ENCODE data around the gene ACO2.

The ACO2 gene

DNA sequence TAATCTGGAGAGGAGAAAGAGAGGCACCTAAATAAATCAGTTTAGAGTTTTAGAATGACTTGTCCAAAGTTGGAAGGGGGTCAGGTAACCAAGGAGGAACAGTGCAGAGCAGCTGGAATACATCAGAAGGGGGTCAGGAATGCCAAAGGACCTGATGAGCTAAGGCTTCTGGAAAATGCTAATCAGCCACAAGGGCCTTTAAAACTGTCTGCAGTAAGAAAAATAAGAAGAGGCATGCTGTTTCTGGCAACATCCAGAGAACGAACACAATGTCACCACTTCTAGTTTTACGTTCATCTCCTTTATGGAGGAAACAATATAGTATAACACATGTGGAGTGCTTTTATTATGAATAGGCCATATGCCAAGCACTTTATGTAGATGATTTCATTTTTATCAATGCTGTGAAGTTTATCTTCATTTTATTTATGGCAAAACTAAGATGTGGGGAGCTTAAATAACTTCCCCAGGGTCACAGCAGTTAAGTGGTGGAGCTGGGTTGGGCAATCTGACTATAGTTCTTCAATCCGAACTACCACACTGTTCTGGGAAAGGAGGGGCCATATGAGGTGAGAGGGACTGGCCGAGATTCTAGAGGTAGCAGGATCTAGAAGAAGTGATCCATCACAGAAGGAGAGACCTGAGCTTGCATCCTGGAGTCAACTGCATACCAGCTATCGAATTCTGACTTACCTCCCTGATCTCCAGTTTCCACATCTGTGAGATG, 22.6 kb downstream of the ACO2 start:
- DNase-seq = no peak

DNA sequence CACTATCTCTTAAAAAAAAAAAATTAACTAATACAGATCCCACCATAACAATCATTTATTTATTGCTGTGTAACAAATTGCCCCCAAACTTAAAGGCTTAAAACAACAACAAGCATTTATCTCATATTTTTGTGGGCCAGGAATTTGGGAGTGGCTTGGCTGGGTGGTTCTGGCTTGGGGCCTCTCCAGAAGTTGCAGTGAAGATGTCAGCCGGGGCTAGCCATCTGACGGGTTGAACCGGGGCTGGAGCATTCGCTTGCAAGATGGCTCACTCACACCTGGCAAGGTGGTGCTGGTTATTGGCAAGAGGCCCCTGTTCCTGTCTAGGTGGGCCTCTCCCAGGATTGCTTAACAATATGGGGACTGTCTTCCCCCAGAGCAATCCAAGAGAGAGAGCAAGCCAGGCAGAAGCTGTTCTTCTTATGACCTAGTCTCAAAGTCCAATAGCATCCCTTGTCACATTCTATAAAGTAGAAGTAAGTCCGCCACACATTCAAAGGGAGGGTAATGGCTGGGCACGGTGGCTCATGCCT, 29.5 kb downstream of the ACO2 start:
- DNase-seq = no peak

DNA sequence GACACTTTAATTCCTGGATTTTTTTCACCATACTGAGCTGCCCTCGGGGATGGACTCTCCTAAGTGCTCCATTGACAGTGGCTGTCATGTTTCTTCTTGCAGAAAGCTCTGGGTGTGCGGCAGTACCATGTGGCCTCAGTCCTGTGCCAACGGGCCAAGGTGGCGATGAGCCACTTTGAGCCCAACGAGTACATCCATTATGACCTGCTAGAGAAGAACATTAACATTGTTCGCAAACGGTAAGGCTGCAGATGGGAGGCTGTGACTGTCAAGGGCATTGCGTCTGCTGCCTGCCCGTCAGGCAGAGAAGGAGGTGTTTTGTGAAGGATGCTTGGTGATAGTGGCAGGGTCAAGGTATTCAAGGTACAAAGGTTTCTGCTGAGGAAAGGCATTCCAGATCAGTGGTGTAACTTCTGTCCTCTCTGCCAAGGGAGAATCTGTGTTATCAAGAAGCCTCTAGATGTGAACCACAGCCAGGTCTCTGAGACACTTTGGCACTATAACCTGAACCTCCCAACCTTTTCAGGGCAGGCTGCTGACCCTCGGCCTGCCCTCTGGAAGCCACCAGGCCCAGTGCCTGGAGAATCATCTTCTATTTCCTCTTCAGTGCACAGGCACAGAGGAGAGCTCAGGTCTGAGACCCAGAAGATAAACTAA, 30.8 kb downstream of the ACO2 start:
- DNase-seq = no peak

DNA sequence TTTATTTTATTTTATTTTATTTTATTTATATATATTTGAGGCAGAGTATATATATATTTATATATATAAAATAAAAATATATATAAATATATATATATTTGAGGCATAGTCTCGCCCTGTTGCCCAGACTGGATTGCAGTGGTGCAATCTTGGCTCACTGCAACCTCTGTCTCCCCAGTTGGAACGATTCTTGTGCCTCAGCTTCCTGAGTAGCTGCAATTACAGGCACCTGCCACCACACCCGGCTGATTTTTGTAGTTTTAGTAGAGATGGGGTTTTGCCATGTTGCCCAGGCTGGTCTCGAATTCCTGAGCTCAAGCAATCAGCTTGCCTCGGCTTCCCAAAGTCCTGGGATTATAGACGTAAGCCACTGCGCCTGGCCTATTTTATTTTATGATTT, 31.4 kb downstream of the ACO2 start:
- DNase-seq = no peak

DNA sequence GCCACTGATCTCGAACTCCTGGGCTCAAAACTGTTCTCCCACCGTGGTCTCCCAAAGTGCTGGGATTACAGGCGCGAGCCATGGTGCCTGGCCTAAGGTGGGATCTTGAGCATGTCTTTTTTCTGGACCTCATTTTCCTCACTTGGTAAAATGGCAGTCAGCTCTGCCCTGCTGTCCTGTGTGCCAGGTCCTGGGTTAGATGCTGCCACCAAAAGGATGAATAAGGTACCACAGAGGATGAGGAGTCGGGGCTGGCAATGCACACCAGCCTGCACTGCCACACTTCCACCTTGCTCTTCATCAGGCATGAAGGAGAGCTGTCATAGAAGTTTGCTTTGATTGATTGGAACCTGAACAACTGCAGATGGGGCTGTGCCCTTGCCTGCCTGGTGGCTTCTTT, 32.3 kb downstream of the ACO2 start:
- DNase-seq = no peak

DNA sequence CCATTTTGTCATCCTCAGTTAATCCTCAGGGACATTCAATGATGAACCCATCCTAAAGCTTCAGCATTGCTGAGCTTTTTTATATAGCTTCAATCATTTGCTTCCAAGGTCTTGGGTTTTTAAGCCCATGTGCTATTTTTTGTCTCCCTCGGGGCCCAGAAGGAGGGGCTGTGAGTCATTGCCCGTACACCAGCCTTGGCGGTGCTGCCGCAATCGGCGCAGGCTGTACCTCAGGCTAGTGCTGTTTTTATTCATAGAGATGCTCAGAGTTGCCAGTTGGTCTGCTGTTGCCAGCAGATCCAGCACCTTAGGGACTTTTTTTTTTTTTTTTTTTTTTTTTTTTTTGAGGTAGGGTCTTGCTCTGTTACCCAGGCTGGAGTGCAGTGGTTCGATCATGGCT, 35.5 kb downstream of the ACO2 start:
- DNase-seq = no peak

DNA sequence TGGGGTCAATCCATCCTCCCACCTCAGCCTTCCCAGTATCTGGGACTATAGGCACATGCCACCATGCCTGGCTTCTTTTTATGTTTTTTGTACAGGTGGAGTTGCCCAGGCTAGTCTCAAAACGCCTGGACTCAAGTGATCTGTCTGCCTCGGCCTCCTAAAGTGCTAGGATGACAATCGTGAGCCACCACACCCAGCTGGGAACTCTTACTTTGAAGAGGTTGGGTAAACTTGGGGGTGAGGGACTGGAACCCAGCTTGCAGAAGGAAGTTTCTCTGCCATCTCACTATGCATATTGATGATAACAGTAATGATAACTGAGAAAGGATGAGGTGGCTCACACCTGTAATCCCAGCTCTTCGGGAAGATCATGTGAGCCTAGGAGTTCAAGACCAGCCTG, 35.9 kb downstream of the ACO2 start:
- no peak for DNase-seq

DNA sequence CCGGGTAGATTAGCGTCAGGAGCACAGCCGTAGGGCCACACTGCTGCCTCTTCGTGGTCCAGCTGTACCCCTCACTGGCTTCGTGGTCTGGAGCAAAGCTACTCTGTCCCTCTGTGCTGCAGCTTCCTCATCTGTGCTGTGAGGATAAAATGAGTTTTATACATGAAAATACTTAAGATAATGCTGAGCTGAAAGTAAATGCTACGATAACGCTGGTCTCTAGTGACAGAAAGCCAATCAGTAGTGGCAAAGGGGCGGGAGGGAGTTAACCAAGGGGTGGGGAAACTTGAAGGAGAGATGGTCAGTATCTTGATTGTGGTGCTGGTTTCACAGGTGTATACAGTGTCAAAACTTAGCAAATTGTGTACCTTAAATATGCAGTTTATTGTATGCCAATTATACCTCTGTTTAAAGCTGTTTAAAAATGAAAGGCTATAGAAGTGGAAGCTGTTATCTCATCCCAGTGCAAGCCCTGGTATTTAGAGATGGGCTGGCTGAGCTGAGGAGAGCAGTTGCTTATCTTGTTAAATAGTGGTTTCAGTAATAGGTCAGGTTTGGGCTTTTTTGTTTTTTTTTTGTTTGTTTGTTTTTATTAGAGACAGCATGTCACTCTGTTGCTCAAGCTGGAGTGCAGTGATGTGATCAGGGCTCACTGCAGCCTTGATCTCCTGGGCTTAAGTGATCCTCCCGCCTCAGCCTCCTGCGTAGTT, 36.7 kb downstream of the ACO2 start:
- DNase-seq = no peak

DNA sequence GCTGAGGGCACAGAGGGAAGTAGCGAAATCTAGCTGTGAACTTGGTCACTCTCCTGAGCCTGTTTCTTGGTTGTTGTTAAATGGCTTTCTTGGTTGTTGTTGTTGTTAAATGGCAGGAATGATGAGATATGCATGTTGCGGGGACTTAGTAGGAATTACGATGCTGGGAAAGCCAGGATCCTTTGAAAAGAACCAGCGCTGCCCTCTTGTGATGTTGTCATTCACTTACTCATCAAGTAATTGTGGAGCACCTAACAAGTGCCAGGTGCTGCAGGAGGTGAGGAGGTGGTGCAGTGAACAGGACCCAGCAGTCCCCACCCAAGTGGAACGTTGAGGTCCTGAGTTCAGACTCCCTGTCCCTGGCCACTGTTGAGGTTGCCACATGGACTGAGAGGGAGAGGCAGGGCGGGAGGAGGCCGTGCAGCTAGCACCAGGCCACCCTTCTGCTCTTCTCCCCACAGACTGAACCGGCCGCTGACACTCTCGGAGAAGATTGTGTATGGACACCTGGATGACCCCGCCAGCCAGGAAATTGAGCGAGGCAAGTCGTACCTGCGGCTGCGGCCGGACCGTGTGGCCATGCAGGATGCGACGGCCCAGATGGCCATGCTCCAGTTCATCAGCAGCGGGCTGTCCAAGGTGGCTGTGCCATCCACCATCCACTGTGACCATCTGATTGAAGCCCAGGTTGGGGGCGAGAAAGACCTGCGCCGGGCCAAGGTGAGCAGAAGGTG, 38.6 kb downstream of the ACO2 start:
- no peak for DNase-seq

DNA sequence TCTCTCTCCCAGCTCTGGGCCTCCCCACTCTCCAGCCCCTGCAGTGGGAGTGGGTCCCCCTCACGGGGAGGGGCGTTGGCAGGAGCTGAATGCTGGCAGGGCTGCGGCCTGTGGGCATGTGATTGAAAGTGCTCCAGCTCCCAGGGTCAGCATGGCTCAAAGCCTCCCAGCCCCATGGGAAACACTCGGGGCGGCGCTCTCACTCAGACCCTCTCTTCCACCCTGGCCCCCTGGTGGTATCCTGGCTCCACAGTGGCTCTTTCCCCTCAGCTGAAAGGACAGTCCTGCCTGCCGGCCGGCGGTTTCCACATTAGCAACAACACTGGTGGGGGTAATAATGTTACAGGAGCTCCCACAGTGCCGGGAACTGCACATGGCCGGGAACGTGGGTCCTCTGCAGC, 39.9 kb downstream of the ACO2 start:
- DNase-seq = no peak

DNA sequence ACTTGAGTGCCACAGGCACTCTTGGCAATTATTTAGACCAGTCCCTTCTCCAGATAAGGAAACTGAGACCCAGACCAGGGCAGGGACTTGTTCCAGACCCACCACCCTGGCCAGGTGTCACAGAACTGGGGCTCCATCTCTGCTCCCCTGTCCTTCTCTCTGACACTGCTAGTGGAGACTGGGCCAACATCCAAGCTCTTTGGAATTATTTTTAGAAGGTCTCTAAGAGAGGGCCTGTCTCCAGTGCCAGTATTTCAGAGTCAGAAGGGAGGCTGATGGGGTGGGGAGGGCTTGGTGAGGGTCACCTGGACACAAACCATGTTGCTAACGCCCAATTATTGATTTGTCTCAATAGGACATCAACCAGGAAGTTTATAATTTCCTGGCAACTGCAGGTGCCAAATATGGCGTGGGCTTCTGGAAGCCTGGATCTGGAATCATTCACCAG, 42.6 kb downstream of the ACO2 start:
- DNase-seq = peak; percentile 55

DNA sequence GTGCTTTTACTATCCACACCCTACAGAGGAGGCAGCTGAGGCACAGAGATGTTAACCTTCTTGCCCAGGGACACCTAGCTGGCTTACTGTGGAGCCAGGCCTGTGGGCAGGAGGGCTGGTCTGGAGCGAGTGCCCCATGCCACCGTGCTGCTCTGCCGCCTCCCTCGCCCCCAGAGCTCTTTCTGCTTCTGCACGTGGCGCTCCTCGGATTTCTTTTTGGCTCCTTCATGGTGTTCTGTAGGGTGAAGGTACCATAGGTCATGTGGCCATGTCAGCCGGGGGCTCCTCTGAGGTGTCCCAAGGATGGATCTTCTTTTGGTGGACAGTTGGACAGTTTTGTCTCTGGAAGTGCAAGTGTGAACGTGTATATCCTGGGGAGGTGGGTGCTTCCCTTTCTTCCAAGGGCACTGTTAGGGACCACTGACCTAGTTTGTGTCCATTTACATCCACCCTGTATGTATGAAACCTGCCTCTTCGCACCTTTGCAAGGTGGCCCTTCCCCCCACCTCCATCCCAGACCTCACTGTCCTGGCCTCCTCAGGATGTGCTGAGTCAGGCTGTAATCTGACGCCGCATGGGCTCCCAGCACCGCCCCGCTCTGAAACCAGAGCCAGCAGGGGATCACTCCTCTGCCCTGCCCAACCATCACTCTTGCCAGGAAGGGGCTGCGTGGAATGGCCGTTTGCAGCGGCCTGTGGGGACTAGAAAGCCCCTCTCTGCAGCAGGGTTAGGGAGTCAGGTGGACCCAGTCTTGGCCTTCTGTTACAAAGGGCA, 43.7 kb downstream of the ACO2 start:
- peak; percentile 76 for DNase-seq

DNA sequence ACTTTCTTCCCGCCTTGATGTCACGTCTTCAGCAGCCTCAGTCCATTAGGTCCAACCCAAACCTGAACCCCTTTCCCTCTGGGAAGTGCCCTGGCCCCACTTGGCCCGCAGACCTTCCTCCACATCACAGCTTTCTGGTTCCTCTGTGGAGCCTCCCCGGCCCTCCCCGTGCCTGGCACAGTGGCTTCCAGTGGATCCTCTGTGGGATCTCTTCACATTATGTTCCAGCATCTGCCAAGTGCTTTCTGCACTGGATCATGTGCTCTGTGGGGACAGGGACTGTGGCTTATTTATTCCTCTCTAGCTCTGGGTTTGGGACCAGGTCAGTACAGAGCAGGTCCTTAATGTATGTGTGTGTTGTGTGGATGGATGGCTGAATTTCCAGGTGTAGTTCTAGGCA, 44.5 kb downstream of the ACO2 start:
- no peak for DNase-seq

DNA sequence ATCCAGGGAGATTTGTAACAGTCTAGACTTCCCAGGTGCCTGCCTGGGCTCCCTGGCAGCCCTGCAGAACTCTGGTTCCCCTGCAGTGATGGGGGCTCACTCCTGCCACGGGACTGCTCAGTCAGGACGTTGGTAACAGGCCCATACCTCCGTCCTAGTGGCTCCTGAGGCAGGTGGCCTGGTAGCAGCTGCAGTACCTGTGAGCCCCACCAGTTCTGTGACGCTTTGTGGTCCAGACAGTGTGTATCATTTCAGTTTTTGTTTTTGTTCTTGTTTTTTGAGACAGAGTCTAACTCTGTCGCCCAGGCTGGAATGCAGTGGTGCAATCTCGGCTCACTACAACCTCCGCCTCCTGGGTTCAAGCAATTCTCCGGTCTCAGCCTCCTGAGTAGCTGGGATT, 47.5 kb downstream of the ACO2 start:
- no peak for DNase-seq

DNA sequence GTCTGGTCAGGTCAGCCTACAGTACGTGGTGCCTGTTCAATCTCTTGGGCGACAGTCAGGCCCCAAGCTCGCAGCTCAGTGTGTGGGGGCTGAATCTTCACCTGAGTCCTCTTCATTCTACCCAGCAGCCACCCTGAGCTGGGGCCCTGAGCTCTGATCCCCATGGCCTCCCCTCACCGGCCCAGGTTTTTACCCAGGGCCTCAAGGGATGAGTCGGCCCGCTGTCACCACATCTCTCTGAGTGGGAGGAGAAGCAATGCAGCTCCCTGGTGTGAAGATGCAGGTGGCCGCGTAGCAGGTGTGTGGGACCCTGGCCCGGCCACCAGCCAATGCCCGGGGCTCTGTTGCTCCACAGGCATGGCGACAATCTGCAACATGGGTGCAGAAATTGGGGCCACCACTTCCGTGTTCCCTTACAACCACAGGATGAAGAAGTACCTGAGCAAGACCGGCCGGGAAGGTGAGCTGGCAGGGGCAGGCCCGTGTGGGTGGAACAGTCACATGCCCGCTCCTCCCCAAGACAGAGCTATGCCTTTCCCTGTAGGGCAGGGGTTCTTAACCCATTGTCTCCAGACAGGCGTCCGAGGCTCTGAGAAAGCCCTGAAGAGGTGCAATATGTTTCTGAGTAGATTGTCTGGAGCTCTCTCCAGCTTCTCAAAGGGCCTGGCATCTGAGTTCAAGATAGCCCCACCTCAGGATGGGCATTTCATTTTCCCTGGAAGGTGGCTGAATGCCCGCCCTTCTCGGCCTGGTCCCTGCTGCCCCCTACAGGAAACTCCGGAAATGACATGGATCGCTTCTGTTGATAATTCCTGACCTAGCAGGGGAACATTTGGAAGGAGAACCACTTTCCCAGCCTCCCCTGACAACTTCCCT, 48.5 kb downstream of the ACO2 start:
- DNase-seq = peak; percentile 35

DNA sequence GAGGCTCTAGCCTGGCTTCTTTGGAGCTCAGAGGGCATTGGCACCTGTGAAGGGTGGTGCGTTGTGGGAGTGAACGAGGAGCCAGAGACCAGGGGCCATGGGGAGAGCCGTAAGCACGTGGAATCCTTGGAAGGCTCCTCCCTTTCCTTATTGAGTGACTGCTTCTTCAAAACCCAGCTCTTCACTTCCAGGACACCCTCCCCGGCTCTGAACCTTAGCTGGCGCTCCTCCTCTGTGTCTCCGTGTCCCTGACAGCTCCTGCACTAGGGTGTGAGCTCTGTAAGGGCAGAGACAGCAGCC, 49.1 kb downstream of the ACO2 start:
- no peak for DNase-seq

DNA sequence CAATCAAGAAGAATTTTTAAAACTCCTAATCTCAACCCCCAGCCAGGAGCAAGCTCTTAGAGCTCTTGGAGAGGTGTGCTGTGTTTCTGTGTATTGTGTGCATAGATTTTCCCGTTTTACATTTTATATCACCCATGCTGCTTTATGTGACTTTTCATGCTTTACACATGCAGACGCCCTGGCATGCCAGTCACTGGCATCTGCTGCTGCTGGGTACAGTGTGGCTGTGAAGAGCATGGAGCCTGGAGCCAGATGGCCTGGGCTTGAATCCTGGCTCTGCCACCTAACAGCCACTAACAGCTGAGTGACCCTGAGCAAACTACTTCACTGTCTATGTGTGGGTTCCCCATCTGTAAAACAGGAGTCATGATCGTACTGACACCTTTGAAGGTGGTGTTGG, 52.2 kb downstream of the ACO2 start:
- no peak for DNase-seq

DNA sequence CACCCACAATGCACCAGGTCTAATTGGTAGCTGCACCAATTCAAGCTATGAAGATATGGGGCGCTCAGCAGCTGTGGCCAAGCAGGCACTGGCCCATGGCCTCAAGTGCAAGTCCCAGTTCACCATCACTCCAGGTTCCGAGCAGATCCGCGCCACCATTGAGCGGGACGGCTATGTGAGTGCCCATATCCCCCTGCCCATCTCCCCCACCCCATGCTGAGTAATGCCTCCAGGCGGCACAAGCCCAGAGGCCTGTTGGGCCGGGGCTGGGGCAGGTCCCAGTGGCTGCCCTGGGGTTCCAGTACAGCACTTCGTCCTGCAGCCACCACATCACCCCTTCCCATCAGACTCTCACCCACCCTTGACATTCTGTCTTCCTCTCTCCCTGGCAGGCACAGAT, 53.9 kb downstream of the ACO2 start:
- DNase-seq = no peak

DNA sequence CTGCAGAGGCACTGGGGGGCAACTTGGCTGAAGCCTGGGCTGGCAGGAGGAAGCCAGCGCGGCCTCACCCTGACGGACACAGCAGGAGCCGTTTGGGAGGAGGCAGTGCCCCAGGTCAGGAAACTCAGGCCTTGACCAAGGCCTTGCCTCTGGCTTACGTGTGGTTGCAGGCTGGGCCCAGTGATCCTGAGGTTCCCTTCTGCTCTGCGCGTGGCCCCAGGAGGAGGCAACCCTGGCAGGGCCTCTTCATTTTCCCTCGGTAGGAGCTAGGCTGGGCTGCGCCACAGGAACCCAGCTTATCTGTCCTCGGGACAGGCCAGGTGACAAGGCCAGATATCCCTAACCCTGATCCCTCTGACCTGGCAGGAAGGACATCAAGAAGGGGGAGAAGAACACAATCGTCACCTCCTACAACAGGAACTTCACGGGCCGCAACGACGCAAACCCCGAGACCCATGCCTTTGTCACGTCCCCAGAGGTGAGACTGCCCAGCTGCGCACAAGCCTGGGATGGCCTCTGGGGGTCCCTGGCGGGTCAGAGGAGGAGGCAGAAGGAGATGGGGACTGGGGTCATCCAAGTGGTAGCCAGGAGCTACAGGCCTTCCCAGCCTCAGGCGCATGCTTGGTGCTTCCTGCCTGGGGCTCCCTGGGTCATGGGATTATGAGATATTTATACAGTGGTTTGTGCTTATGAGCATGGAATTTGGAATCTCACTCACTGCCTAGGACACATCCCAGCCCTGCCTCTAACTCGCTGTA, 54.7 kb downstream of the ACO2 start:
- DNase-seq = no peak

DNA sequence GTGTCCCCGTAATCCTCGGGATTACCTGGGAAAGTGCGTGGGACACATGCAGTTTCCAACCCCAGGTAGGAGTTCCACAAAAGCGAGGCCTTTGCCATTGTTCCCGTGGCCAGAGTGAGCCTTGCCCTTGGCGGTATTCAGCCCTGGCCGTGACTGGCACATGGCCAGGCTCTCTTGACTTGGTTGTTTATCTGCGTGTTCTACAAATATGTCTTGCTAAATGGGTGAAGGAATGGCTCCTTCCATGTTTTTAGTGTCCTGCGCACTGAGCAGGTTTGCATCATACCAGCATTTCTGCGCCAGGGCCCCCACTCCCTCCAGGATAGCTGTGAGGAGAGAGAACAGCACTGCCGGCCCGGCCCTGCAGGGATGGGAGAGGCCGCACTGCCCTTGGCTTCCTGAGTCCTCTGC, 55.3 kb downstream of the ACO2 start:
- no peak for DNase-seq
